ENCODE results near the gene IGFBP6.
A peak's percentile ranks its signal among the peaks of the same experiment; 100 is the strongest.
"Not testable (repeated sequence)": the region's sequence is repeated elsewhere in the genome, so short reads cannot be mapped to it uniquely, and the experiment has no call there.

The IGFBP6 gene

GRCh38 chr12:53071591-53072551, 25.6 kb upstream of the IGFBP6 start:
- no peak for DNase-seq

DNA sequence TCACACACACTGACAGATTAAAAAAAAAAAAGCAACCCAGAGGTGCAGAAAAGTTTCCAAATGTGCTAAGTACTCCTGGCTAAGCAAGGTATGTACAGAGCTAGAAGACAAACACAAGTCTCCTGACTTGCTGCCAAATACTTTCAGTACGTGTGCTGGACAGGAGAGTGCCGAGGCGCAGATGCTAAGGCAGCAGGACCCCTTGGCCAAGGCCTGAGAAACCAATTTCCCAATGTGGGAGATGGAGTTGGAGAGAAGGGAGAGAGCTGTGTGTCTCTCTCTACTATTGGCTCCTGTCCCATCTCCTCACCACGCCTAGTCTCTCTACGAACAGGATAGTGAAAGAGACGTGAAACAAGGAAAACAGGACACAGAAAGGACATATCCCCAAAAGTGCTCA, 23.6 kb upstream of the IGFBP6 start:
- DNase-seq, result no peak

GRCh38 chr12:53074283-53074998, 23.0 kb upstream of the IGFBP6 start:
- DNase-seq, result no peak

- no peak for DNase-seq
Measured at GRCh38 chr12:53074999-53075370, 22.5 kb upstream of the IGFBP6 start.

GRCh38 chr12:53076461-53076860, 21.0 kb upstream of the IGFBP6 start:
- DNase-seq, result no peak

GRCh38 chr12:53077030-53077429, 20.4 kb upstream of the IGFBP6 start:
- no peak for DNase-seq

GRCh38 chr12:53078425-53079225, 18.8 kb upstream of the IGFBP6 start:
- no peak for DNase-seq

DNA sequence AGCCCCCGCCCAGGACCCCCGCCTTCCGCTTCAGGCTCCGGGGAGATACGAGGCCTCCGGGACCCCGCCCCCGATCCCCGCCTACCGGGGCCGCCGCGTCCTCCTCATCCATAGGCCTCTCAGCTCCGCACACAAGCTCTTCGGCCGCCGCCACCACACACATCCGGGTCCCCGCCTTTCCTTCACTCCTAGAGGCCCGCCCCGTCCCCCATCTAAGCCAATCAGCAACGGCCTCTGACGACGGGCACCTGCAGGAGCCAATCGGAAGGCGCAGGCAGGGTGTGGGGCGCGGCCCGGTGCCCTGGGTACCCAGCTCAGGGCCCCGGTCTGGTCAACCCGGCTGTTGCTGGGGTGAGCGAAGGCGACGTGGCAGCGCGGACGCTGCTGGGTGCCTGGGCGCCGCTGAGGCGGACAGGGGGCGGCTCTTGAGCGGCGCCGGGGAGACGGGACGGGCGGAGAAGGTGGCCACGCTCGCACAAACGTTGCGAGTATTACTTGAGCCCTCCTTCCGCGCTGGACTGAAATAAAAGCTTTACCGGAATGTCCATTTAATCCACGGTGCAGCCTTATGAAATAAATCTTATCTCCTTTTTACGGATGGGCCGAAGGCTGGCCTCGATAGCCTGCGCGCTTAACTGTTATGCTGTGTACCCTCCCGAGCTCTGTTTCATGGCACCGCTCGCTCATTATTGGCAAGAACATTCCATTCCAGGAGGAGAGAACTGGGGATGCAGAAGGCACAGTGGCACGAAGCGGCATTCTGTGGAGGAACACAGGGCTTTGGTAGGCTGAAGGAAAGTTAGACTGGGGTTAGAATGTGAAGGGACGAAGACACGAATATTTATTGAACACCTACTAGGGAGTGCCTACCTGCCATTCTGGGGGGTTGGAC, 18.0 kb upstream of the IGFBP6 start, which contains the start of gene SPRYD3:
Gene SPRYD3, minus strand, starts transcription at position 165 of the 892 bp plus-strand sequence. Its CDS starts 57 bp downstream, at position 108.
- DNase-seq, result peak; percentile 96 to 98

DNA sequence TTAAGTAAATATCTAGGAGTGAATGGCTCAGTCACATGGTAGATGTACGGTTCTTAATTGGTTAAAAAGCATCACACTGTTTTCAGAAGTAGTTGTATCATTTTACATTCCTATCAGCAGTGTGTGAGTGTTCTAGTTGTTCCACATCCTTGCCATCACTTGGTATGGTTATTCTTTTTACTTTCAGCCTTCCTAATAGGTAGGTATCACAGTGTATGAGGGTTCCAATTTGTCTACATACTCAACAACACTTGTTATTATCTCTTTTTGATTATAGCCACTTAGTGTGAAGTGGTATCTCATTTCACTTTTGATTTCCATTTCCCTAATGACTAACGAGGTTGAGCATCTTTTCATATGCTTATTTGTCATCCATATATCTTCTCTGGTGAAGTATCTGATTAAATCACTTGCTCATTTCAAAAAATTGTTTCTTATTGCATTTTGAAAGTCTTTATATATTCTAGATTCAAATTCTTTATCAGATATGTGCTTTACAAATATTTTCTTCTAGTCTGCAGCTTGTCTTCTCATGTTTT, 14.8 kb upstream of the IGFBP6 start:
- no peak for DNase-seq

- no peak for DNase-seq
Measured at GRCh38 chr12:53086361-53086760, 11.1 kb upstream of the IGFBP6 start.

DNA sequence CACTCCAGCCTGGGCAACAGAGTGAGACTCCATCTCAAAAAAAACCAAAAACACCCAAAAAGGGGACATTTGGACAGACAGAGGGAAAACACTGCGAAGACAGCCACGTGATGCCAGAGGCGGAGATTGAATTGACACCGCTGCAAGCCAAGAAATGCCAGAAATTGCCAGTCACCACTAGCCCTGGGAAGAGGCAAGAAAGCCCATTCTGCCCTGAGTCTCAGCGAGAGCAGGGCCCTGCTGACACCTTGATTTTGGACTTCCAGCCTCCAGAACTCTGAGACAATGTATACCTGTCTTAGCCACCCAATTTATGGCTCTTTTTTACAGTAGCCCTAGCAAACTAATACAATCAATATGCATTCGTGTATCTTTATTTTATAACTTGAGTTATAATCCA, 7.4 kb upstream of the IGFBP6 start:
- no peak for DNase-seq

GRCh38 chr12:53090554-53090953, 6.9 kb upstream of the IGFBP6 start:
- DNase-seq, result no peak

DNA sequence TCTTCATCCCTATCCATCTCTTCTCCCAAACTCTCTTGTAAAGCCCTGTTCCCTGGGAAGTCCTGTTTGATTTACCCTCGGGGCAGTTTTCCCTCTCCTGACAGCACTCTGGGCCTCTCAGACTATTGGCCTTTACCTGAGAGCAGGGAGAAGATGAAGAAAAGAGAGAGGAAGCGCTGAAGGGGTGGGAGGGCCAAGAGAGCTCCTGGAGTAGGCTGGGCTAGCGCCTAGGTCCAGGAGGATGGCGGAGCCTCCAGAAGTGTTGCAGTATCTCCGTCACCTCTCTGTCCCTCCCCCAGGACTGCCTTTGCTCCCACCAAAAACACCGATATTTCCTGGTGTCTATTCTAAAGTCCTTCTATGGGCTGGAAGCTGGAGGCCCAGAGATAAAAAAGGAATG, 5.7 kb upstream of the IGFBP6 start:
- no peak for DNase-seq

- DNase-seq, result peak in 1 of 2 donors; percentile 37
Measured at GRCh38 chr12:53093777-53094393, 3.6 kb upstream of the IGFBP6 start.

GRCh38 chr12:53094394-53094787, 3.1 kb upstream of the IGFBP6 start:
- DNase-seq, result no peak

DNA sequence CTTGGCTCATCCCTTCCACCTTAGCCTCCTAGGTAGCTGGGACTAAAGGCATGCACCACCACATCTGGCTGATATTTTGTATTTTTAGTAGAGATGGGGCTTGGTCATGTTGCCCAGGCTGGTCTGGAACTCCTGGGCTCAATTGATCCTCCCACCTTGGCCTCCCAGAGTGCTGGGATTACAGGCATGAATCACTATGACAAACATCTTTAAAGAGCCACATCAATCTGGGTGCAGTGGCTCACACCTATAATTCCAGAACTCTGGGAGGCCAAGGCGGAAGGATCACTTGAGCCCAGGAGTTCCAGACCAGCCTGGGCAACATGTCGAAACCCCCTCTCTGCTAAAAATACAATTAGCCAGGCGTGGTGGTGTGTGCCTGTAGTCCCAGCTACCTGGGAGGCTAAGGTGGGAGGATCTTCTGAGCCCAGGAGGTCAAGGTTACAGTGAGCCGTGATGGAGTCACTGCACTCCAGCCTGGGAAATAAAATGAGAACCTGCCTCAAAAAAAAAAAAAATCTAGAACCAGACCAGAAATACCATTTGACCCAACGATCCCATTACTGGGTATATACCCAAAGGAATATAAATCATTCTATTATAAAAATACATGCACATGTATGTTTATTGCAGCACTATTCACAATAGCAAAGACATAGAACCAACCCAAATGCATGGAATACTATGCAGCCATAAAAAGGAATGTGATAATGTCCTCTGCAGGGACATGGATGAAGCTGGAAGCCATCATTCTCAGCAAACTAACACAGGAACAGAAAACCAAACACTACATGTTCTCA, 2.5 kb upstream of the IGFBP6 start:
- DNase-seq, result not testable (repeated sequence)

DNA sequence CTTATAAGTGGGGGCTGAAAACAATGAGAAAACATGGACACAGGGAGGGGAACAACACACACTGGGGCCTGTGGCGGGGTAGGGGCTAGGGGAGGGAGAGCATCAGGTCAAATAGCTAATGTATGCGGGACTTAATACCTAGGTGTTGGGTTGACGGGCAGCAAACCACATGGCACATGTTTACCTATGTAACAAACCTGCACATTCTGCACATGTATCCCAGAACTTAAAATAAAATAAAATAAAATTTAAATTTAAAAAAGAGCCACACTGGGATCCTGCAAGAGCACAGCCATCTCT, 1.9 kb upstream of the IGFBP6 start:
- not testable (repeated sequence) for DNase-seq

DNA sequence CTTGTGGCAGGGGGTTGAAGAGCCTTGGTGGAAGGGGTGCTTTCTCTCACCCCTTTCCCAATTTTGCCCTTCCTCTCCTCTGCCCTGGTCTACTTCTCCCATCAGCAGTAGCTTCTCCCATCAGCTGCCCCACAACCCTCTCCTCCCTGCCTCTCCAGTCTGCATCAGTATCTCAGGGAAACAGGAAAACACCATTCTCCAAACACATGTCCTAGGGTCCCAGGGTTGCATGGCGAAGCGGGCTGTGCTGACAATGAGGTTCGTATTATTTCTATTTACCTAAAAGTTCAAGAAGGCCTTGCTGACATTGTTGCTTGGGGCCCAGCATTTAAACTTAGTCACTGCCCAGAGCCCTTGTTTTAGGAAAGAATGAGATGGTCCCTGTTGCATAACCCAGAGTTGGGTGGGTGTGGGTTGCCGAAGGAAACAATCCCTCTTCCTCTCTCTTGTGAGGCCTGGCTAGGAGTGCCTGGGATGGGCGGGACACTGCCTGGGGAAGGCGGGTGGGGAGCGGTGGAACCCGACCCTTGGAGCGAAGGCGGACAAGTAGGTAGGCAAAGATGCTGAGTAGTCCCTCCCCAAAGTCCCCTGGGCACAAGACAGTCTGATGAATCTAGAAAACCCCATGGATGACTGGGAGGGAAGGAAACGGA, 1.3 kb upstream of the IGFBP6 start:
- no peak for DNase-seq

GRCh38 chr12:53096759-53097158, 708 bp upstream of the IGFBP6 start:
- no peak for DNase-seq

DNA sequence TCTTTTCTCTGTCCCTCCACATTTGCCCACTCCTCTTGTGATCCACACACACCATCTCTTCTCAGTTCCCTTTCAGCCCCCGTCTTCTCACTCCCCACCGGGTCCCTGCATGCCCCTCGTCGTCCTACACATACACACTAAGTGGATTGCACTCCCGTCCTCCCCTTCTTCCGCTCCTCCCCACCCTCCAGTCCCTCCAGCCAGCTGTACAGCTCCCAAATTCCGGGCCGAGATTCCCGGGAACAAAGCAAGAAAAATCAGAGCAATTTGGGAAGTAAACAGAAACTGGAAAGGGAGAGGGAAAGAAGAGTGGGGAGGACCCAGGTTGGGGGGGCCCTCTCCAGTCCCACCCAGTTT, 282 bp upstream of the IGFBP6 start:
- DNase-seq, result no peak
